C4-2B (cell line): ENCODE measurements around the gene IL23A.

Experiments used
- CTCF ChIP-seq: fragments of 450-650 bp; conservative IDR thresholded peaks from 2 replicates; pipeline ENCODE4 v1.5.1; 2017; ENCODE audit warnings: mild to moderate bottlenecking
- ZFX ChIP-seq: fragments of 450-650 bp; IDR thresholded peaks from 2 replicates; pipeline ENCODE4 v1.6.1; 2017

GRCh38 chr12:56377310-56377988, 38.8 kb downstream of the IL23A start:
- TF ChIP-seq CTCF (no peak), ZFX (no peak)
